Measurements from ENCODE around the gene LIN9.

LIN9 gene

GRCh38 chr1:226318471-226318870, 9.5 kb upstream of the LIN9 start:
- DNase-seq: no peak

DNA sequence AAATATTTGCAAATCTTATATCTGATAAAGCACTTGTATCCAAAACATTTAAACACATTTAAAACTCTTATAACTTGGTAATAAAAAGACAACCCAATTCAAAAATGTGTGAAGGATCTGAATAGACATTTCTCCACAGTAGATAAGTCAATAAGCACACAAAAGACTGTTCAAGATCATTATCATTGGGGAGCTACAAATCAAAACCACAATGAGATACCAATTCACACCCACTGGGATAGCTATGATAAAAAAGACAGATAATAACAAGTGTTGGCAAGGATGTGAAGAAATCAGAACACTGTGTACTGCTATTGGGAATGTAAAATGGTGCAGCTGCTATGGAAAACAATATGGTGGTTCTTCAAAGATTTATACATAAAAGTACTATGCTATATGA, 5.1 kb upstream of the LIN9 start:
- no peak for DNase-seq

GRCh38 chr1:226312065-226312464, 3.1 kb upstream of the LIN9 start:
- no peak for DNase-seq

DNA sequence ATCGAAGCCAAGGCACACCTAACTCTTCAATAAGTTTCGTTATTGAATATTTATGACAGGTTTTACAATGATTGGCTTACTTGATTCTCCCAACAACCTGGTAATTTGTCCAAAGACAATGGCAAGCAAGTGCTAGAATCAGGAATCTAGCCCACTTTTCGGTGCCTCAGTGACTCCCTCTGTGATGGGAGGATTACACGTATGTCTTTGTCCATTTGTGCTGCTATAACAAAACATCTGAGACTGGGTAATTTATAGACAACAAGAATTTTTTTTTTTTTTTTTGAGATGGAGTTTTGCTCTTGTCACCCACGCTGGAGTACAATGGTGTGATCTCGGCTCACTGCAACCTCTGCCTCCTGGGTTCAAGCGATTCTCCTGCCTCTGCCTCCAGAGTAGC, 2.4 kb upstream of the LIN9 start:
- no peak for DNase-seq

DNA sequence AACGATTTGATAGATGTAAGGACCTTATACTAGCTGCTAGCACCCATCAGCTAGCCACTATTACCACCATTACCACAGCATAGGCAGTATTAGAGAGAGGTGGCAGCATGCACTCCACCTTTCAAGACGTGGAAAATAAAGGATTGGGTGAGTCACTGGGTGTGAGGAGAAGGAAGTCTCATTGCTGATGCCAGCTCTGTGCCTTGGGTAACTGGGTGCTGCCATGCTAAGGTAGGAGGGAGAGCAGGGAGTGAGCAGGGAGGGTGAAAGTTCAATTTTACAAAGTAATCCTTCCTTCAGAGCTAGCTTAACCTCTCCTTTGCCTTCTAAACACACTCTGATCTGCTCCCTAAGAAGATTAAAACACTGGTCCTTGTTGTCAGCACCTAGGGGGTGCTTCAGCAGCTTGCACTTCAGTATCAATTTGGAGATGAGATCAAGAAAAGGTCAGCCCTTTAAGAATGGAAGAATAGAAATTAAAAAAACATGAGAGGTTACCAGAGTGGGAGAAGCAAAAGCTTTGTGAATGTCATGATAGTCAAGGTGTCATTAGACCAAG, 1.8 kb upstream of the LIN9 start:
- no peak for DNase-seq

DNA sequence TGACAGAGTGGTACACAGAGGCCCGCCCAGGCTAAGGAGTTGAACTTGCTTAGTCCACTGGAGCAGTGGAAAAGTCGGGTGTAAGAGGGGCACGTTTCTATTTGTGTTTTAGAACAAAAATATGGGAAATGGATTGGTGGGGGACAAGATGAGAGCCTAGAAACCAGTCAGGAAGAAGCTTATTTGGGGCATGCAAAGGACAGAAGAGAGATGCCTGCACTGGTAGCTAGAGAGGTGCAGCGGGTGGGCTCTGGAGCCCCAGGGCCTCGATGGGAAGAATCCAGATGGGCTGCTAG, 1.2 kb upstream of the LIN9 start:
- no peak for DNase-seq

DNA sequence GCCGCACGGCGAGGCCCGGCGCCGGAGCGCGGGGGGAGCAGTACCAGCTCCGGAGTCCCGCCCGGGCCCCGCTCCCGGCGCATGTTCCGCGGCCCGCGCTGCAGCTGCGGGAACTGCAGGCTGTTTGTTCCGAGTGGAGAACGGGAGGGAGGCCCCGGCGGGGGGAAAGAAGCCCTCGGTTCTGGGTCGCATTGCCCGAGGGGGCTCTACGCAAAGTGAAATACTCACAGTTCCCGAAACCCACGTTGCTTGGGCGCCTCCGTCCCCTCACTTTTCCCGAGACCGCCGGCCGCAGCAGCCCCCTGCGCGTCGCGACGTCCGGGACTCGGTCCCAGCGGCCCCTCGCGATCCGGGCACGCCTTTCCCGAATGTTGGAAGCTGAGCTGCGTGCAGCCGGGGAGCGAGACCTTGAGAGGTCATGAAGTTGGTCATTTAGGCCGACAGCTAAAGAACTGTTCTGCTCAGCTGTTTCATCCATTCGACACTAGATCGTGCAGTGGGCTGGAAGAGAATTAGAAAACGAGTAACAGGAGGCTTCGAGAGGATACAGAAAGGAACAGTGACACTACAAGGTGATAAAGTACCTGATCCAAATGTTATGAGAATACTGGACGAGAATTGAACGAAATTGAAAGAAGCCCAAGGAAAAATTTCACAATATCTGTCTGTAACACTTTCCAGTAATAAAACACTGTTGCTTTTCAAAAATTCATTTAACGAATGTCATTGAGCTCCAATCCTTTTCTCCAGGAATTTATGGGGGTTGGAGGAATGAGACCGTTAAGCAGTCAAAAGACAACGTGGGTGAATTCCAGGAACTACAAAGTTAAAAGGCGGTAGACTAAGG, 657 bp upstream of the LIN9 start:
- peak in 2 of 4 experiments; percentile 38 to 43 for DNase-seq

- DNase-seq: peak in 2 of 4 experiments; percentile 8 to 29
Measured at GRCh38 chr1:226308166-226308722, 720 bp downstream of the LIN9 start.

- no peak for DNase-seq
Measured at GRCh38 chr1:226306425-226306824, 2.5 kb downstream of the LIN9 start.

GRCh38 chr1:226305184-226305583, 3.8 kb downstream of the LIN9 start:
- DNase-seq: no peak

- no peak for DNase-seq
Measured at GRCh38 chr1:226304291-226304955, 4.5 kb downstream of the LIN9 start.

GRCh38 chr1:226302731-226303130, 6.2 kb downstream of the LIN9 start:
- DNase-seq: no peak

DNA sequence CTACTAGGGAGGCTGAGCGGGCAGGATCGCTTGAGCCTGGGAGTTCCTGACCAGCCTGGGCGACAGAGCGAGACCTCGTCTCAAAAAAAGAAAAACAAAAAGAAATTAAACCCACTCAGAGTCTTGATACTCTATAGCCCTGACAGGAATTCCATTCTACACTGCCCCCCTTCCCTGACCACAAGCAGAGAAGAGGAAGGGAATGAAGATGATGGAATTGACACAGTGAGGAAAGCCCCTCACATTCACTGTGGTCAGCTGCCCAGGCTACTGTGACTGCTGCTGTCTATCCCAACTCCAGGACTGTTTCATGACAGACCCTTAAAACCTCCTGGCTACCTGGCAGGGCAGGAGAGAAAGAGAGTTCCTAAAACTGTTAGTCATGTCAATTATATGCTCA, 12.1 kb downstream of the LIN9 start:
- no peak for DNase-seq

- DNase-seq: no peak
Measured at GRCh38 chr1:226293553-226293920, 15.4 kb downstream of the LIN9 start.

- no peak for DNase-seq
Measured at GRCh38 chr1:226292874-226293552, 16.0 kb downstream of the LIN9 start.

- no peak for DNase-seq
Measured at GRCh38 chr1:226287587-226287986, 21.4 kb downstream of the LIN9 start.

GRCh38 chr1:226281058-226281457, 27.9 kb downstream of the LIN9 start:
- DNase-seq: no peak

DNA sequence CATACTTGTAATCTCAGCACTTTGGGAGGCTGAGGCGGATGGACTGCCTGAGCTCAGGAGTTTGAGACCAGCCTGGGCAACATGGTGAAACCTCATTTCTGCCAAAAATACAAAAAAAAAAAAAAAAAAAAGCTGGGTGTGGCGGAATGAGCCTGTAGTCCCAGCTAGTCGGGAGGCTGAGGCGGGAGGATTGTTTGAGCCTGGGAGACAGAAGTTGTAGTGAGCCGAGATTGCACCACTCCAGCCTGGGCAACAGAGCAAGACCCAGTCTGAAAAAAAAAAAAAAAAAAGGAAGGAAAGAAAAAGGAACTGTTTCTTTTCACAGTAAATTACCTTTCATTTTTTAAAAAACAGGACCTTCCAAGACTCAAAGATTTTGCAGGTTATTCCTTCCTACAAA, 29.5 kb downstream of the LIN9 start:
- DNase-seq: no peak

- no peak for DNase-seq
Measured at GRCh38 chr1:226277897-226278296, 31.1 kb downstream of the LIN9 start.

- DNase-seq: no peak
Measured at GRCh38 chr1:226276987-226277386, 32.0 kb downstream of the LIN9 start.

DNA sequence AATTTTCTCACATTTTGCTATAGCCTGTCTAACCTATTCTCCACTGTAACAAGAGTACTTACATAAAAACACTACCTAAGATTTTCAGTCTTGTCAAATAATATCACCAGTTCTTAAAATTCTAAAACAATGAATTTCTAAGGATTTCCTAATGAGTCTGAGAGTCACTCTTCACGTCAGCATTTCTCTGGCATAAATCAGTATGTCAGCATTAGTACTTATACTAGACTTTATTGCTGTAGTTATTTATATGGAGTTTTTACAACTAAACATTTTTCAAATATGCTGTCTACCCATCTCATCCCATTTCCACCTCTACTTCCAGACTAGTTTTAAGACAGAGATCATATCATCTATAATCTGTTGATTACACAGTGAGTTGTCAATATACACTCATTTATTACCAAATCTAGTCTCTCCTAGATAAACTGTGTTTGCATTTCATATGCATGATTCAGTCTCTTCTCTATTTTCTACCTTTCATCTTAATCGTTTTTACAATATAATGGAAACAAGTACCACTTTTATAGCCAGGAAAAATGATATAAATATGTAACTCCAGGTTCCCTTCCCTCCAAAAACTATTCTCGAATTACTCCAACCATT, 32.8 kb downstream of the LIN9 start:
- no peak for DNase-seq

DNA sequence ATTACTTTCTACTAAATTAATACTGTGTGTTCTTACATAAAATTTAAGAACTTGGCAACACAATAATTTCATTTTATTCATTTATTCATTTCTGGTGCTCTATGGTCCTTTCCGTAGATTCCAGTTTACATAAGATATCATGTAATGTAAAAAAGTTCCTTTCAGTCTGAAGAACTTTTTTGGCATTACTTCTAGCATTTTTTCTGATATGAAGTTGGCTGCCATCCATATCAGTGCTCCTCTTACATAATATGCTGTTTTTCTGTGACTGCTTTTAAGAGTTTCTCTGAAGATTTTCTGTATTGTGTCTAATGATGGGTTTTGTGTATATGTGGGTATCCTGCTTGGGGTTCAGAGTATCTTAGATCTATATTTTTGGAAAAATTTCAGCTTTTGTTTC, 34.8 kb downstream of the LIN9 start:
- DNase-seq: no peak

All from activated naive CD4-positive, alpha-beta T cell (primary cell).